ENCODE data around the gene NFIX. TPM values are rescaled to one million over a fixed set of nuclear protein-coding genes. Genes with fewer than 3 reads are reported as not detected.

The NFIX gene
- 55.2 and 74.8 TPM in 2 replicates for total RNA-seq
- polyA plus RNA-seq = 35.7 and 75.9 TPM in 2 replicates
- polyA plus RNA-seq (2012) = 139 and 196 TPM in 2 replicates
- polyA minus RNA-seq (ENCODE audit: low replicate concordance) = 272 and 385 TPM in 2 replicates

DNA sequence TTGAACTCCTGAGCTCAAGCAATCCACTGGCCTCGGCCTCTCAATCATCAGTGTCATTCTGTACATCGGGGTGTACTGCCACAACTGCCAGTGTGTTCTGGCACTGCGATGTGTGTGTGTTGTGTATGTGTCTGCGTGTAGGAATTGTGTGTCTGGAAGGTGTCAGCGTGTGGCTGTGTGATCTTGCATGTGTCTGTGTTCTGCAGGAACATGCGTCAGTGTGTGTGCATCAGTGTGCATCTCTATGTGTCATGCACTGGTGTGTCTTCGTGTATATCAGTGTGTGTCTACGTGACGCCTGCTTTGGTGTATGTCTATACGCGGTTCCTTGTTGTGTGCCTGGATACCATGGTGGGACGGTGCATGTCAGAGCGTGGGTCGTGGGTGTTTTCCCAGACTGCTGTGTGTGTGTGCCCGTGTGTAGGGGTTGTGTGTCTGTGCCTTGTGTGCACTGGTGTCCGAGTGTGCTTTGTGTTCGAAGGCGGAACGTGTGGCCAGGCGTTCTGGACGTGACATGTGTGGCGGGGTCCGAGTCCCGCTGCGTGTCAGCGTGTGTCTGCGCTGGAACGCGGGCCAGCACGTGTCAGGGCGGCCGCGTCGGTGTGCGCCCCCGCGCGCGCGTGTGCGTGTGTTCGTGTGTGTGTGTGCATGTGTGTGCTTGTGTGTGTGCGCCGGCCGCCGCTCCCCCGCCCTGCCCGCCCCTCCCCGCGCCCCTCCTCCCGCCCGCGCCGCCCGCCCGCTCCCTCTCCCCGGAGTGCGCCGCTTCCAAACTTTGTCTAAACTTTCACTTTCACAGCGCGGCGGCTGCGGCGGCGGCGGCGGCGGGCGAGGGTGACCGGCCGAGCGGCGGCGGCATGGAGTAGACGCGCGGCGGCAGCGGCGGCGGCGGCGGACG lies at the start of gene NFIX:
NFIX (plus strand) TSS at position 775 of the 895 bp plus-strand sequence. CDS start 363 bp downstream, outside the sequence.
- Histone ChIP-seq H3K4me1 (ENCODE audit: control insufficient read depth, extremely low read depth, insufficient read depth, low read length) (peaks cover 3% of the 10 kb centered on the region), H3K9ac (ENCODE audit: insufficient read depth, low read length) (peak within 1 kb of the TSS; percentile 89), H3K79me2 (ENCODE audit: control insufficient read depth, insufficient read depth, low read length) (peaks cover 41% of the 10 kb centered on the region), H2AFZ (ENCODE audit: low read length) (peak within 1 kb of the TSS; percentile 85), H4K20me1 (ENCODE audit: control insufficient read depth, extremely low read depth, insufficient read depth, low read length) (no peaks in the 10 kb centered on the region), H3K4me3 (replicated peaks in 1 of 4; ENCODE audit: control extremely low read depth in 1 of 4, insufficient read depth in 1 of 4, low read depth in 3 of 4, low read length in 4 of 4) (peak within 1 kb of the TSS; percentile 53 to 95 (median 76)), H3K4me2 (ENCODE audit: extremely low read depth, insufficient read depth, low read length) (peak within 1 kb of the TSS; percentile 96), H3K27me3 (ENCODE audit: control insufficient read depth, insufficient read depth, low read length) (no peaks in the 10 kb centered on the region), H3K9me3 (ENCODE audit: control insufficient read depth, insufficient read depth, low read depth, low read length) (no peaks in the 10 kb centered on the region), H3K27ac (ENCODE audit: insufficient read depth, low read length) (peak within 1 kb of the TSS; percentile 90), H3K36me3 (ENCODE audit: control insufficient read depth, insufficient read depth, low read length) (peaks cover 10% of the 10 kb centered on the region)
- no peak for TF ChIP-seq EZH2 (IDR thresholded peaks at IDR 0.05; ENCODE audit: low read length, missing control alignments)
- TF ChIP-seq, protein P1, sequence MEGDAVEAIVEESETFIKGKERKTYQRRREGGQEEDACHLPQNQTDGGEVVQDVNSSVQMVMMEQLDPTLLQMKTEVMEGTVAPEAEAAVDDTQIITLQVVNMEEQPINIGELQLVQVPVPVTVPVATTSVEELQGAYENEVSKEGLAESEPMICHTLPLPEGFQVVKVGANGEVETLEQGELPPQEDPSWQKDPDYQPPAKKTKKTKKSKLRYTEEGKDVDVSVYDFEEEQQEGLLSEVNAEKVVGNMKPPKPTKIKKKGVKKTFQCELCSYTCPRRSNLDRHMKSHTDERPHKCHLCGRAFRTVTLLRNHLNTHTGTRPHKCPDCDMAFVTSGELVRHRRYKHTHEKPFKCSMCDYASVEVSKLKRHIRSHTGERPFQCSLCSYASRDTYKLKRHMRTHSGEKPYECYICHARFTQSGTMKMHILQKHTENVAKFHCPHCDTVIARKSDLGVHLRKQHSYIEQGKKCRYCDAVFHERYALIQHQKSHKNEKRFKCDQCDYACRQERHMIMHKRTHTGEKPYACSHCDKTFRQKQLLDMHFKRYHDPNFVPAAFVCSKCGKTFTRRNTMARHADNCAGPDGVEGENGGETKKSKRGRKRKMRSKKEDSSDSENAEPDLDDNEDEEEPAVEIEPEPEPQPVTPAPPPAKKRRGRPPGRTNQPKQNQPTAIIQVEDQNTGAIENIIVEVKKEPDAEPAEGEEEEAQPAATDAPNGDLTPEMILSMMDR (conservative IDR thresholded peaks at IDR 0.05 in 1 of 2, IDR thresholded peaks at IDR 0.05 in 1 of 2; ENCODE audit: low read depth in 1 of 2, low read length in 2 of 2) = no peak
- peak; percentile 59 to 60 for DNase-seq (ENCODE audit: low read depth in 2 of 2)

DNA sequence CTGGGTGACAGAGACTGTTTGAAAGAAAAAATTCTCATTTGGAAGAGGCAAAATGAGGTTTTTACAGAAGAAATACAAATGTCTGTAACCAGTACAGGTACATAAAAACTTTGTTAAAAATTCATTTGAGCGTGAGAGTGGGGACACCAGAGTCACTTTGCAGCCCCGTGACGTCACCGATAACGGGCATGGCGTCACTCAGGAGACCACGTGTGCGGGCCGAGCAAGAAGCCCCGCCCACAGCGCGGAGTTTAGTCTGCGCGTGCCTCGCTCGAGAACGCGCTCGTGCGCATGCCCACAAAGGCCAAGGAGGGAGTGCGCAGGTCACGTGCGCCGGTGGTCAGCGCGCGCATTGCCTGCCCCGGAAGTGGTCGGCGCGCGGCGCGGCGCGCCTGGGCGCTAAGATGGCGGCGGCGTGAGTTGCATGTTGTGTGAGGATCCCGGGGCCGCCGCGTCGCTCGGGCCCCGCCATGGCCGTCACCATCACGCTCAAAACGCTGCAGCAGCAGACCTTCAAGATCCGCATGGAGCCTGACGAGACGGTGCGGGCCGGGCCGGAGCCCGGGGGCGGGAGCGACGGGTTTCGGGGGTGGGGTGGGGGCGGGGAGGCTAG lies 49.7 kb upstream of the NFIX start, which contains the start of gene RAD23A:
RAD23A (plus strand) TSS at position 384 of the 613 bp plus-strand sequence; CDS start at position 471, 87 bp downstream.
- H3K27me3 ChIP-seq (ENCODE audit: control insufficient read depth, insufficient read depth, low read length) = no peaks in the 10 kb centered on the region
- peak within 1 kb of the TSS; percentile 78 for H3K9ac ChIP-seq (ENCODE audit: insufficient read depth, low read length)
- no peak within 1 kb of the TSS for H2AFZ ChIP-seq (ENCODE audit: low read length)
- H3K4me3 ChIP-seq (replicated peaks in 1 of 4; ENCODE audit: control extremely low read depth in 1 of 4, insufficient read depth in 1 of 4, low read depth in 3 of 4, low read length in 4 of 4) = peak within 1 kb of the TSS; percentile 84 to 99 (median 88)
- H3K79me2 ChIP-seq (ENCODE audit: control insufficient read depth, insufficient read depth, low read length) = peaks cover 57% of the 10 kb centered on the region
- H3K36me3 ChIP-seq (ENCODE audit: control insufficient read depth, insufficient read depth, low read length) = peaks cover 48% of the 10 kb centered on the region
- H3K4me1 ChIP-seq (ENCODE audit: control insufficient read depth, extremely low read depth, insufficient read depth, low read length) = peaks cover 15% of the 10 kb centered on the region
- no peaks in the 10 kb centered on the region for H3K9me3 ChIP-seq (ENCODE audit: control insufficient read depth, insufficient read depth, low read depth, low read length)
- H4K20me1 ChIP-seq (ENCODE audit: control insufficient read depth, extremely low read depth, insufficient read depth, low read length) = peaks cover under 1% of the 10 kb centered on the region
- TF ChIP-seq, protein P1 (conservative IDR thresholded peaks at IDR 0.05 in 1 of 2, IDR thresholded peaks at IDR 0.05 in 1 of 2; ENCODE audit: low read depth in 1 of 2, low read length in 2 of 2) = no peak
- TF ChIP-seq EZH2 (IDR thresholded peaks at IDR 0.05; ENCODE audit: low read length, missing control alignments) = no peak
- DNase-seq (ENCODE audit: low read depth in 2 of 2) = peak; percentile 96 to 99
- peak within 1 kb of the TSS; percentile 89 for H3K27ac ChIP-seq (ENCODE audit: insufficient read depth, low read length)
- peak within 1 kb of the TSS; percentile 99 for H3K4me2 ChIP-seq (ENCODE audit: extremely low read depth, insufficient read depth, low read length)
